Right renal pelvis (tissue), 4 donors: Measurements from ENCODE around the gene ZNFX1. TPM values are rescaled to one million over a fixed set of nuclear protein-coding genes. Genes with fewer than 3 reads are reported as not detected.

Source experiments
- DNase-seq, 4 donors: peaks; one replicate each; pipeline ENCODE4 v3.0.0-alpha.2; 2013; ENCODE audit warnings: low read depth in 4 of 4, low spot score in 3 of 4, missing footprints in 1 of 4
- polyA plus RNA-seq, 4 donors: library from polyadenylated mRNA; unstranded; fragments of 120-200 nt; gene quantifications; one replicate each; pipeline ENCODE4 v1.2.1, GENCODE V29; 2013; ENCODE audit not compliant: insufficient read length in 4 of 4

Gene ZNFX1
- polyA plus RNA-seq, 4 donors, result 14.7 to 16.9 (median 16.2) TPM

DNA sequence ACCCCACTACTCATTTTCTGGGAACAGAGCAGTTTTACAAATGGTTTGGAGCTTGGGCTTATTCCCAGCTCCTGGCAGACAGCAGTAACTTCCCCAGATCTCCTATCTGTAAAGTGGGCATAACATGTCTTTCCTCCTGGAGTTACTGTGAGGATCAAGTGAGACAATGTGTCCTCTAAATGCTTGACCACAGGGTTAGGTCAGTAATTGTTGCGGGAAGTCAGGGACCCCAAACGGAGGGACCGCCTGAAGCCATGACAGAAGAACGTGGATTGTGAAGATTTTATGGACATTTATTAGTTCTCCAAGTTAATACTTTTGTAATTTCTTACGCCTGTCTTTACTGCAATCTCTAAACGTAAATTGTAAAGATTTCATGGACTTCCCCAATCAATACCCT is 15.3 kb upstream of the ZNFX1 start:
- no peak for DNase-seq

DNA sequence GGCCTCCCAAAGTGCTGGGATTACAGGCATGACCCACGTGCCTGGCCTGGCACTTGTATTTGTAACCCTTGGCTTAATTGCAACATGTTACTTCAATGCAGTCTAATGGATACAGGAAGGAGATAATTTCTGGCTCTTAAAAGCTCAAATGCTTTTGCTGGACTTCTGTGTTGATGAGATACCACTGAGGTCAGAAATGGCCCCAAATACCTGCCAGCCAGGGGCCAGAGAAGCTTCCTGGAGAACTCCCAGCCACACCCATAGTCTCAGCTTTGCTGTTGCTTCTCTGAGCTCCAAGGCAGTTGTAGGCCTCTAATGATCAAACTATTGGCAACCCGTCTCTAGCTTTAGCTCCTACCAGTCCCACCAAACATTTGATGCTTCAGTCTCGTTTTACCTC is 14.2 kb upstream of the ZNFX1 start:
- no peak for DNase-seq

DNA sequence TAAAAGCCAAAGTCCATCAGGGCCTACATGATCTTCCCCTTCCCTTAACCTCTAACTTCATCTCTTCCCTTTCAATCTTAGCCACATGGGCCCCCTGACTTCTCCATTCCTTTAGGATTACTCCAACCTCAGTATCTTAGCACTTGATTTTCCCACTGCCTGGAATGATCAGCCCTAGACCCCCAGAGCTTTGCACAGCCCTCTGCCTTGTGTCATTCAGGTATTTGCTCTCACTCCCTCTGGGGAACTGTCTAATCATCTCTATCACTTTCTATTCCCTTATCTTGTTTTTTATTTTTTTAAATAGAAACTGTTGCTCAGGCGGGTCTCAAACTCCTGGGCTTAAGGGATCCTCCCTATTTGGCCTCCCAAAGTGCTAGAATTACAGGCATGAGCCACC is 13.3 kb upstream of the ZNFX1 start:
- no peak for DNase-seq

DNA sequence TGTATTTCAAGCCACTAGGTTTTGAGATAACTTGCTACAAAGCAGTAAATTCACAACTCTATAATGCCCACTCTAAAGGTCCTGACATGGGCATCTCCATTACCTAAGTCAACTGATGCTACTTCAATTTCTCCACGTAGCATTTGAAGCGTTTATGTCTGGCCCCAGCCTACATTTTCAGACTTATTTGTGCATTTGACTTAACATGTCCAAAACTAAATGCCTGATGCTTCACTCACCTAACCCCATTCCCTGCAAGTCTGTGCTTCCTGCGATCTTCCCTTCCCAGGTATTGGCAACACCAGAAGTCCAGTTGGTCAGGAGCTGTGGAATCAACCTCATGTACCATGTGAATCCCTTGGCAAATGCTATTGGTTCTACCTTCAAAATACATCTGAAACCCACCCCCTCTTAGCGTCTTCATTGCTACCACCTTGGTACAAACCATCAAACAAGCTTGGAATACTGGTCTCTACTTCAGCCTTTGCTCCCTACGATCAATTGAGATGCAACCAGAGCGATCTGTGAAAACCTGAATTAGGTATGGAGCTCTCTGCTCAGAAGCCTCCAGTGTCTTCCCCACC is 12.8 kb upstream of the ZNFX1 start:
- DNase-seq, result no peak

DNA sequence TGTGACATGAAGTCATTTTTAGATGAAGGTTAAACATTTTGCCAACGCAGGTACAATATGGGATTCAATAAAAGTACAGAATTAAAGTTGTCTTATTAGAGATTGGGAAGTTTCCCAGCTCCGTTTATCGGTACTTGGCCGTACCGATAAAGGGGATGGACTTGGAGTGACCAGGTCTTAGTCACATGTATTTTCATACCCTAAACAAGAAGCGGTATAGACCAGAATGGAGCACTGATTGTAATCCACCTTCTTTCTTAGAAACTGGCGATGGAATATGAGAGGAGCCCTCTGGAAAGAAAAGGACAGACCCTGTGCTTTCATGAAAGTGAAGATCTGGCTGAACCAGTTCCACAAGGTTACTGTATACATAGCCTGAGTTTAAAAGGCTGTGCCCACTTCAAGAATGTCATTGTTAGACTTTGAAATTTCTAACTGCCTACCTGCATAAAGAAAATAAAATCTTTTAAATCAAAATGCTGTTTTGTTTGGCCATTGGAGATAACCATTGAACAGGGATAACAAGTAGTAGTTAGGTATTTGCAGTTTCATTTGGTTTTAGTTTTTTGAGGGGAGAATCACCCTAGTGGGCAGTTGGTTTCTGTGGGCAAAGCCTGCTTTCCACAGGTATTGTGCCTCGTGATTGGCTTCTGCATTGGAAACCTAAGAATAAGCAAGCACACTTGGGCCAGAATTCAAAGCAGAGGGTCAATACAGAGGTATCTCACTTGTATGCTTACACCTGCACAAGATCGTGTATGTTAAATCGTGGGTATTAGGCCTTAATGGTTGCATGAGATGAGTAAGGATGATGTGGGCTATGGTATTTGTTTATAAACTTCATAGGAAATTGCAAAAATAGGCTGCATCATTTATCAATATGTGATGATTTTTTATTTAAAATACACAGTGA is 11.2 kb upstream of the ZNFX1 start:
- no peak for DNase-seq

DNA sequence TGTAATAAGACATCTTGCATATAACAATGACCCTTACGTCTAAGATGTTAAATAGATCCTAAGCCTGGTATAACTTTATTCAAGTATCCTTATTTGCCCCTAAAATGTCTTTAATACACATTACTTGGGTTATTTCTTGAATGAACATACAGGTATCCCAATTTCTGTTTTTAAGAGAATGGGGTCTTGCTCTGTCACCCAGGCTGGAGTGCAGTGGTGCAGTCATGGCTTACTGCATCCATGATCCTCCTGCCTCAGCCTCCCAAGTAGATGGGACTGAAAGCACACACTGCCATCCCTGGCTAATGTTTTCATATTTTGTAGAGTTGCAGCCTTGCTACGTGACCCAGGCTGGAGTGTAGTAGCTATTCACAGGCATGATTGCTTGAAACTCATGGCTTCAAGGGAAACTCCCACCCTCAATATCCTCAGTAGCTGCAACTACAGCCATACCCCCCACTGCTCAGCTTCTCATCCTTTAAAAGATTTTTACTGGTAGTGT is 10.4 kb upstream of the ZNFX1 start:
- no peak for DNase-seq

DNA sequence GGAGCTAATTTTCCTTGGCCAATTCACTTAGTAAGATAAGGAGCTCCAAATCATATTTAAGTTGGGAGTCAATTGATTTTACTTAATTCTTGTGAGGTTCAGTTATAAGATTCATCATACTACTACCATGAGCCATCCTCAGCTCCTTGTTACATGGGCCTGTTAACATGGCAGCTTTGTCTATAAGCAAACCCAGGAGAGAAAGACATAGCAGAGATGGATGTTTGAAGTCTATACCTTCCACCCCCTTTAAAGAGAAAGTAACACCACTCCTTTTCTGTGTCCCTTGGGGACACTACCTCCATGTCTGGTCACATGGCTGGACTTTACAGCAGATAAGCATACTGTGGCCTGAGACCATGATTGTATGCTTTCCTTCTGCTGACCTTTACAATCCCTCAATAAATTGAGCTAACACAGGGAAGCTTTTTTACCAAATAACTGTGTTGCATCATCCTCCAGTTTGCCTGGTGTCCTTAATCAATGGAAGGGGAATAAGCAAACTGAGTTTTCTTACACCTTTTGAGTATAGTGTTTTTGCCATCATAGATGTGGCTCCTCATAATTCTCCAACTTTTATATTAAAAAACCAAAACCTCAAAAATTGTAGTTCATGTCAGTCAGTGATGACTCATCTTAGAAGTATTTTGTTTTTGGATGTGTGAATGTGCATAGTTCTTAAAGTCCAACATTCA is 9.8 kb upstream of the ZNFX1 start:
- DNase-seq, result no peak

DNA sequence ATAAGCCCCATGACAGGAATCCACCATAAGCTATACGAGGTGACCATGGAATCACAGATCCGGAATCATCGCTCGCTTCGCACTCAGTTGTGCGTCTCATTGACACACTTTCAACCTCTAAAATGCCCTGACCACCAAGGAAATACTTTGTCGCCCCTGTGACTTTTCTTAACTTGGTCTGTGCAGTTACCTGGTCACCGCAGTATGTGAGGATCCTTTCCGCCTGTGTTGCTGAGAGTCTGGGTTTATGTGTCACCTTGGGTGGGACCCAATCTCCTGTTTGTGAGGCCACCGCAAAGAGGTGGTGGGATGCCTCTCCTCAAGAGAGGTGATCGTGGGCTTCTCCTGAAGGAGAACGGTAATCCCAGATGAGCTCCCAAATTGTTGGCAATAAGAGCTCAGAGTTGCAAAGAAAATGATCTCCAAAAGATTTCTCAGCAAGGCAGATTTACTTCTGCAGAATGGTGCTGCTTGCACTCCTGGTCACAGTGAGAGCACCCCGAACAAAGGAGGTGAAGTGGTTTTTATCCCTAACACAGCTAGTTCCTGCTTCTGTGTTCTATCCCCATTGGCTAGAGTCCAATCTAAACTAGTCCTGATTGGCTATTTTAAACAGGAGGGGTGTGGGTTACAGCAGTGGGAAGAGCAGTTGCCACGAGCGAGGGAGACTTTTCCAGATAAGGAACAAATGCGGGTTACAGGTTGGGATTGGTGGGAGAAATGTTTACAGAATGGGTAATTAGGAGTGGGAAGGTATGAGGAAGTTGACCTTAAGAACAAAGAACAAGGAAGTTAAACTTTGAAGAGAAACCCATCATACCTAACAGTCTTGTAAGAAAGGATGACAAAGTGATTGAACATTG is 9.1 kb upstream of the ZNFX1 start:
- no peak for DNase-seq

DNA sequence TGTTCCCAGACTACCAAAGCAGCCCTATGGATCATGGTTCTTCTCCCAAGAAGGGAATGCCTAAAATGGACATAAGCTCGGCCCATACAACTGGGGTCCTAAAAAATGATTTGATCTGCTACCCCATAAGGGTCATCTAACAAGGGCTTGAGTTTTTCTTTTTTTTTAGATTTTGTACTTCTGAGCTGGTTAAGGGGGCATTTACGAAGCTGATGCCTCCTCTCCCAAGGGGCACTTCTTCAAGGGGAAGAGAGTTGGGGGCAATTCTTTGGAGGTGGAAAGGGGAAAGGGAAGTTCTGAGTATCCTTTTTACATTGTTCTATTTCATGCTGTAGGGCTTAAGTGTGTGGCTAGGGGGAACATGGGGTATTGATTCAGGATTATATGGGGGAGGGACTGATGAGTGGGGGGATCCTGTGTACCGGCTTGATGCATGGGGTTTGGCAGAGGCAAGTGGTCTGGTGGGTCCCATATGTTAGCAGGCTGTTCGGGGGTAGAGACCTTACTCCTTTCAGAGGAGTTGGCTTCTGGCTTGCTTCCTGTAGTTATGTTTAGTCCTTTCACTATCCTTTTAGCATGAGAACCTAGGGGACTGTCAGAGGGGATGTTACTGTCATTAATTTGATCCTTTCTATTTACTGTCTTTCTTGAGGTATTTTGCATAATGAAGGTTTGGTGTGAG is 8.1 kb upstream of the ZNFX1 start:
- no peak for DNase-seq

DNA sequence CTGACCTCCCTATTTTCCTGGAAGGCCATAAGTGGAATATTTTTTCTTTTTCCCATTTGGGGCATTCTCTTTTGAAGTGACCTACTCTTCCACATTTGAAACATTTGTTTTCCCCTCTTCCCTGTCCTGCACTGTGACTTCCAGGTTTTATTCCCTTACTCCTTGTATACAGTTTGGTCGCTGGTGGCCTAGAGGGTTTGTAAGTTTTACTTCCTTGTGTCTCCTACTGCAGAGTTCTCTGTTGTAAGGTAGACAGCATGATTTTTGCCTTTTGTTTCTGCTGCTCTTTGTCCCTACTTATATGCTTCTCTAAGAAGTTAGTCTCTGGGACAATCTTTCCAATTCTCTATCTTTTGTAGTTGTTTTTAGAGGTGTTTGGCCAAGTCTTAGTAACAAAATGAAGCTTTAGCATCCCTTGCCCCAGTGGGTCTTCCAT is 7.4 kb upstream of the ZNFX1 start:
- no peak for DNase-seq

DNA sequence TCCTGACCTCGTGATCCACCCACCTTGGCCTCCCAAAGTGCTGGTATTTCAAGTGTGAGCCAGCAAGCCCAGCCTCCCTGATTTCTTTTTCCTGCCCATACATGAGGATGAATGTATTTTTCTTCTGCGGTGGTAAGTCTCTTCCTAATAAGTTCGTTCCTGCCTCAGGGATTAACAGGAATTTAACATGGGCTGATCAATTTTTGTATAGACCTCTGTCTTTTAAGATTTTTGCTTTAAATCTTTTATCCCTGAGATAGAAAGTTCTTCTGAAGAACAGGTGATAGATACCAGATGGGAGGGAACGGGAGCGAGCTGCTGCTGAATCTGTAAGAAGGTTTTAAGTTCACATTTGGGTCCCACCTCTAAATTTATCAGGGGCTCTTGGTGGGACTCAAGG is 7.0 kb upstream of the ZNFX1 start:
- DNase-seq, result no peak

DNA sequence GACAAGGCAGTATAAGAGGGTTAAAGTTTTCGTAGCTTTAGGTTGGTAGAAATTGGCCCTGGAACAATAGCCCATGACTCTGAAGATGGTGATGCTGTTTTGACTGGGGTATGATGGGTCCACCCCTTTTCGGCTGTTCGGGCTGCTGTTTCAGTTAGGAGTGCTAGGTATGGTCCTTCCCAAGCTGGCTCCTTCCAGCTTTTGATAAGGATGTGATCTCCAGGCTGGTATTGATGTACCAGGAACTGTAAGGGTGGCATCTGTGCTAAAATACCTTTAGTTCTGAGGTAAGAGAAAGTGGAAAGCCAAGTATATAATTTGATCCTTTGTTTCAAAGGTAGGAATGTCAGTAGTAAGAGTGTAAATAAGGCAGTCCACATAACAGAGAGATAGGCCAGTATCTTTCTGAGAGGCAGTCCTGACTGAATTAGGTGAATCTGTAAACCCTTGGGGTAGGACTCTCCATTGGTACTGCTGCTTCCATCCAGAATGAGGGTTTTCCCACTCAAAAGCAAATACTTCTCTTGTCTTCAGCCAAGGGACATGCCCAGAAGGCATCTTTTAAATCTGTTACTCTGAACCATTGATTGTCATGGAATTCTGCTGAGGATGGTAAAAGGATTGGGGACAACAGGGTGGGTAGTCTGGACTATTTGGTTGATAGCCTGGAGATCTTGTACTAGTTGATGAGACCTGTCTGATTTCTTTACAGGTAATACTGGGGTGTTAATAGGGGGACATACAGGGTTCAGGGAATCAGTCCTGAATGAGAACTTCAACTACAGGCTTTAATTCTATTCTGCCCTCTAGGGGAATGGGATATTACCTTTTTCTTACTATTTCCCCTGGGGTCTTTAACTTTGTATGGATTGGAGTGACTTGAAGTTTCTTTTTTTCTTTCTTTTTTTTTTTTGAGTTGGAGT is 6.1 kb upstream of the ZNFX1 start:
- DNase-seq, result no peak

DNA sequence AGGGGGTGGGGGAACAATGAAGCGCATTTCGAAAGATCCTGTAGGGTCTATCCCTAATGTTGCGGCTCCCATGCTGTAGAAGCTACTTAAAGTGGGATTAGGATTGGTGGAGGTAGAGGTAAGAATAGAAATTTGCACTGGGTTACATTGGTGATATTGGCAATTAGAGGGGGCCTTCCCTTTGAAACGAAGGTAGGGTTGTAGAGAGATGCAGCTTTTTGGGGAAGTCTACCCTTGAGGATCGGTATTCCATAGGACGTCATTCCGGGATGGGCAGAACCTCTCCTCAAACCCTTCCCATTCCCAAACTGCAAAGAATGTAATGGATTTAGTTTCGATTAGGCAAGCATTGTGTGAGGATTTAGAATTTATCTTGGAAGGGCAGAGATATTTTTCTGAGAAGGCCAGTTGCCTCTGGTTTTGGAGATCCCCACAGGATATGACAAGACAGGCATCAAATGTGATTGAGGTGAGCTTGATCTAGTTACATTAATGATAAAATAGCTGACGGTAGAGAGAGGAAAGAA is 5.4 kb upstream of the ZNFX1 start:
- DNase-seq, result no peak

DNA sequence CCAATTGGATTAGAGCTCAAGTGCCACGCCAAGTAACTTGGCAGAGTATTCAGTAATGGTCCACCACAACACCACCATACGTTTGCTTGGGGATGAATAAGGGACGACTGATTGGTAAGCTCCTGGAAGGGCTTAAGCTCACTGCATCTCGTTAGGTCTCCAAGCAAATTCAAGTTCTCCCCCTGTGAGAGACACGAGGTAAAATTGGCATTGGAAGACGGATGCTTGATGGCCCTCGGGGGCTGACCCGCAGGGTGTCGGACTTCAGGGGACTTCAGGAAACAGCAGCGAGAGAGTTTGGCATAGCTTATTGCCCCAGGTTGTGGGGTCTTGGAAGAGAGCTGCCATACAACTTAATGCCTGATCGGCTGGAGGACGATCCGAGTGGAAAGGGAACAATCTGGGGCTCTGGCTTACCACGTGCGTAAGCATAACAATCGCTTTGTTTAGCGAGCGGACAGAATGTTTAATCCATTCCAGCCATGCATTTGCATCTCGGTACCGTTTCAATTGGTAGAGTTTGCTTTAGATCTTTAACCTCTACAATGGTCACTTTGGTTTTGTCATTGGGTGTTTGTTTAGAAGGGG is 4.8 kb upstream of the ZNFX1 start:
- no peak for DNase-seq

DNA sequence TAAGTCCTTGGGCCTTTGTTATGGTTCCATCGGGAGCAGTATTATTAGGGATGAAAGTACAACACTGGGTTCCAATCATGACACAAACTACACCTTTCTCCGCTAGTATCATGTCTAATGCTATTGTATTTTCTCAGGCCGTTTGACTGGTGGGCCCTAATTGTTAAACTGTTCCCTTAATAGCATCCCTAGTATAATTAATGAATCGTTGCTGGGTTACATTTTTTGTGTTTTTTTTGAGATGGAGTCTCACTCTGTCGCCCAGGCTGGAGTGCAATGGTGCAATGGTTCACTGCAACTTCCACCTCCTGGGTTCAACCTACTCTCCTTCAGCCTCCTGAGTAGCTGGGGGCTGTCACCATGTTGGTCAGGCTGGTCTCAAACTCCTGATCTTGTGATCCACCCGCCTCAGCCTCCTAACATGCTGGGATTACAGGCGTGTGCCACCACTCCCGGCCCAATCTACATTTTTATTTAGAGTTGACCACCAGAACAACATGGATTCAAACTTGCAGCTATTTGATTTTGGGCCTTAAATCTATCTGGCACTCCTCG is 4.1 kb upstream of the ZNFX1 start:
- no peak for DNase-seq

DNA sequence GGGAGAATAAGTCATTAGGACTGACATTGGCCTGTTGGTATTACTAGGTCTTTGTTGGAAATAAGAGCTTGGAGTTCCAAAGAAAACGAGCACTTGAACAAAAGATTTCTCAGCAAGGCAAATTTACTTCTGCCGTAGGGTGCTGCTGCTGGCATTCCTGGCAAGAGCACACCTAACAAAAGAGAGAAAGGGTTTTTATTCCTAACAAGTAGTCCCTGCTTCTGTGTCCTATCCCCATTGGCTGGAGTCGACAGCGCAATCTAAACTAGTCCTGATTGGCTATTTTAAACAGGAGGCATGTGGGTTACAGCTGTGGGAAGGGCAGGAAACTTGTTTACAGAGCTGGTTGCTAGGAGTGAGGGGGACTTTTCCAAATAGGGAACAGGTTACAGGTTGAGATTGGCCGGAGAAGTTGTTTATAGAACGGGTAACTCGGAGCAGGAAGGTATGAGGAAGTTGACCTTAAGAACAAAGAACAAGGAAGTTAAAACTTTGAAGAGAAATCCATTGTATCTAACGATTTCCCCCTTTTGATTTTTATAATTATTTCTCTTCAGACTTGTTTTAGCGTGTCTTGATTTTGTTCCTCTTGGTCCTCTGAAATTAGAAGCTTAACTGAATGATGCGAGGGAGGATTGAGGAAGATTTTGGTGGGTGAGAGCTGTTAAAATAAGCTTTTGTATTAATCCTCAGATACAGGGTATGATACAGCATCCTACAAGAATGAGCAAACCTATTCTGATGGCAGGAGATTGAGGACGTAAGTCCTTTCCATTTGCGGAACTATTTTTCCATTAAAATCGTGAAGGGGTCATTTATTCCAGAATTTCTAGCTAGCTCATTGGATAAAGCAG is 3.4 kb upstream of the ZNFX1 start:
- no peak for DNase-seq

DNA sequence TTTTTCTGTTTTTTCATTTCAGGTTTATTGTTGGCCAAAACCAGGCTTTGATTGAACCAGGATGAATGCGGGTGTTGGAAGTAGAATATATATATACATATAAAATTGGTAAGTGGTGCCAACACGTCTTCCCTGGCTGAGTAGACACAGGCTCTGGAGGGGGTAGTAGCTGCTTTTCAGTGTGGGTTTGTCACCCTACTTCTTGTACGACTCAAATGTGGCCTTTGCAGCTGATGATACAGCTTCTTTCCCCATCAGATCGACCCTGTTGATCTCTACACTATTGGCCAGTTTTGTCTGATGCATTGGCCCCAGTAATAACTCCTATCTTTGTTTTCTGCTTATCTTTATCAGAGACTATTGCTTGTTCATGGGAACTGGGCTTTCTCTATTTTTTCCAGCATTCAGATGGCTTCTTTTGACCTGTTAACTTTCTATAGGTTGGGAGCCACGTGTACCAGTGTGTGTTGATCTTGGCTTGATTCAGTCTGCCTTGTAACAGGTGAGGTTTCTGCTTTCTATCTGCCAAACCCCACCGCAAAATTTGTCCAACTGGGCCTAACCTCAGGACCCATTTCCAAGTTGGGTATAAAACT is 2.7 kb upstream of the ZNFX1 start:
- no peak for DNase-seq
